GM03348 (cell line): ENCODE measurements around the gene JPH2.
"Not testable (repeated sequence)": the region's sequence is repeated elsewhere in the genome, so short reads cannot be mapped to it uniquely, and the experiment has no call there.

ENCODE experiments used
- DNase-seq: peaks from one replicate; pipeline ENCODE4 v3.0.0; 2012; ENCODE audit warnings: low spot score

The JPH2 gene

DNA sequence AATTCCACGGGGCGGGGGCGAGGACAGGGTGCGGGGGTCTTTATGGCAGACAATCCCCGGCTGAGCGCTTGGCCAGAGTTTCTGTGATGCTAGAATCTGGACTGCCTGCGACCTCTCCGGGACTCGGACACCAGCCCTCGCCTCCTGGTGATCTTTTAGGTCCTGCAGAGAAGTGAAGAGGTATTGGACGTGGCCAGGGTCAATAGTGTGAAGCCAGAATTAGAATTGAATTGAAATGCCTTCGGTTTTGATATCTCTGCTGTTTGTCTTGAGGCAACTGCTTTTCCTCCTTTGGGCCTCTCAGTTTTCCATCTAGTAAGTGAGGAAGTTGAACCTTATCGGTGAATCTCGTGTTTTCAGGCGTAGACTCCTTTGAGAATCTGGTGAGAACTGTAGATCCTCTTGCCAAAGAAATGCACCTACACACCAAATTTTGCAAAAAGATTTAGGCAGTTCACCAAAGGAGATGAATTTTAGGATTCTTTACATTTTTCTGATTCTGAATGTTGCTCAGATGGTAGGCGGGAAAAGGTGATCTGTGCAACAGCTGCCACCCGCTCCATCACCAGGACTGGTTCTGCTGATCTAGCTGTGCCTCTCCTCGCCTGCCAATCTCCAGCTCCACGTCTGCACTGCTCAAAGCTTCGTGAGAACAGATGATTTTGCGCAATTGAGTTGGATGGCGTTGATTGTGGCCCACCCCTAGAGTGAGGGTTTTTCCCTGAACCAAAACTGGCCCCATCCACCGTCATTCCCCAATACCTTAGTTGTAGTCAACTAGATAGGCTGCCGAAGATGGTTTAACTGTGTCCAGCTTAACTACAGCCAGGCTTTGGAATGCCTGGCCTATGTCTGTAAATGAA lies 24.4 kb upstream of the JPH2 start:
- peak; percentile 46 for DNase-seq

DNA sequence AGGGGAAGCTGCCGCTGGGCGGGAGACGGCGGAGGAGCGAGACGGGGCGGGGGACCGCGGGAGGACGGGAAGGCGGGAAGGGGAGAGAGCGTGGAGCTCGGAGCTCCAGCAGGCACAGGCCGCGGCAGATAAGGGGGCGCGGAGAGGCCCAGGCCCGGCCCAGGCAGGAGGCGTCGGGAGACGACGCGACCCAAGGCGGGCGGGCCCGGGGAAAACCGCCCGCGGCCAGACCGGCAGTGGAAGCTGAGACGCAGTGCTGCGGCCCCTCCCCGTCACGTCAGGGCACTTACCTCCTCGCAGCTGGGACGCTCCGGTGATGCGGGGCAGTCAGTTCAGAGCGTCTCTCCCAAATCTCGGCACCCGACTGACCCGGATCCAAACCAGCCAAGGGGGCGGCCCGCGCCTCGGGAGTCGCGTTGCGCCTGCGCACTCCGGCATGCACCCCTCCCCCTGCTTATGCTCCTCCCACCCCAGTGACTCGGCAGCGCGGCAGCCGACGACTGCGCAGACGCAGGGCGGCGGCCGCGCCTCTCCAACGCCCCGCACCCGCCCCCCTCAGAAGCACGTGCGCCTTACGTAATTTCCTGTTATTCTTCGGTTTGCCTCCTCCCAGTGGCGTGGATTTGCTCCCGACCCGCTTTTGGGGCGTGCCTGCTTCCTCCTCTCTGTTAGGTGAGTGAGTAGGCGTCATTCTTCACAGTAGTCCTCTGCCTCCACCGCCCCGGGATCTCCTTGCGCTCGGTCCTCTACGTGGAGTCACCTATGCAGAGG lies 23.6 kb upstream of the JPH2 start, which contains the start of gene OSER1:
Gene OSER1, minus strand, starts transcription at position 366 of the 771 bp plus-strand sequence. CDS start 3,814 bp downstream, outside the sequence.
- DNase-seq = peak; percentile 100

GRCh38 chr20:44209686-44210405 lies 22.9 kb upstream of the JPH2 start:
- DNase-seq = peak; percentile 17

DNA sequence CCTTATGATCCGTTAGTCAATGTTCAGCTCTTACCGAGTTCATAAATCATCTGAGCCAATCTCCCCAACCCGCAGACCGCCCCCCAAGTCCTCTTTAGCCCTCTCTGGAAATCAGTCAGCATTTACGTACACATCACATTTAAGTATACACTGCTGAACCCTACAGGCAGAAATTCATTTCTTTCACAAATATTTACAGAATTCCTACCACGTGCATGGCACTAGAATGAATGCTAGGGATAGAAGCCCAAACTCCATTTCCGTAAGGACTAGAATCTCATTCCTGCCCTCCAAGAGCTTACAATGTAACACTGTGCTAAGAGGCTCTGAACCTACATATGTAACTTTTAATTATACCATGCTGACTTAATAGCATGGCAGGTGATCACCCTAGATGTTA lies 21.8 kb upstream of the JPH2 start:
- no peak for DNase-seq

- DNase-seq = no peak
Observed at GRCh38 chr20:44208165-44208564, 21.2 kb upstream of the JPH2 start.

DNA sequence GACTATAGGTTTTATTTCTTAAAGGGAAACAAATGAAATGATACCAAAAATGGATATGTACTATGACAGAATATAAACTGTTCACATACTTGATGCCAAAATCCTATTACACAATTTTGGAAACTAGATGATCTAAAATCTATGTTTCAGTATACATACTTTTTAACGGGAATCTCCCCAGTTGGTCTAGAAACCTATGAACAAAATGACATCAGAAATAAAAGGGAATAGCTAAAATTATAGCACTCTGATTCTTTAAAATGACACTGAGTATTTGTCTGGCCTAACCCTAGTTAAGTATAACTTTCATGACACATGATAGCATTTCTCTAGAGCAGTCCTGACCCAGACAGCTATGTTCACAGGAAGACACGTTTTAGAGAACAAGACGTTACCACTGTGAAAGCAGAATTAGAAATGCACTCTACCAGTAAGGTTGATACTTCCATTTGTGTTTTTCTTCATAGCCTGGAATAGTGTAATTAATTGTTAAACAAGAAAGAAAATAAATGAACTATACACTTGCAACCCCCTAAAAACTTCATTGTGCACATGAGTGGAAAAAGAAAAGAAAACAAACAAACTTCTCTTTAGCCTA lies 20.2 kb upstream of the JPH2 start:
- DNase-seq = no peak

GRCh38 chr20:44206132-44206531 lies 19.1 kb upstream of the JPH2 start:
- no peak for DNase-seq

DNA sequence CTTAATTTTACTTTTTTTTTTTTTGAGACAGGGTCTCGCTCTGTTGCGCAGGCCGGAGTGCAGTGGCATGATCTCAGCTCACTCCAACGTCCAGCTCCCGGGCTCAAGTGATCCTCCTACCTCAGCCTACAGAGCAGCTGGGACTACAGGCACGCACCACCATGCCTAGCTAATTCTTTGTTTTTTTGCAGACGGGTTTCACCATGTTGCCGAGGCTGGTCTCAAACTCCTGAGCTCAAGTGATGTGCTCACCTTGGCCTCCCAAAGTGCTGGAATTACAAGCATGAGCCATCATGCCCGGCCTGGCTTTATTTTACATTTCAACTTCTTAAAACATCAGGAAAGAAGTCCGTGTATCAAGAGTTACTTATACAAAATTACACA lies 17.8 kb upstream of the JPH2 start:
- no peak for DNase-seq

GRCh38 chr20:44204156-44204831 lies 17.3 kb upstream of the JPH2 start:
- peak; percentile 82 for DNase-seq

GRCh38 chr20:44203161-44203560 lies 16.2 kb upstream of the JPH2 start:
- DNase-seq = peak; percentile 15

- DNase-seq = no peak
Observed at GRCh38 chr20:44200983-44201382, 14.0 kb upstream of the JPH2 start.

GRCh38 chr20:44200371-44200770 lies 13.4 kb upstream of the JPH2 start:
- DNase-seq = no peak

DNA sequence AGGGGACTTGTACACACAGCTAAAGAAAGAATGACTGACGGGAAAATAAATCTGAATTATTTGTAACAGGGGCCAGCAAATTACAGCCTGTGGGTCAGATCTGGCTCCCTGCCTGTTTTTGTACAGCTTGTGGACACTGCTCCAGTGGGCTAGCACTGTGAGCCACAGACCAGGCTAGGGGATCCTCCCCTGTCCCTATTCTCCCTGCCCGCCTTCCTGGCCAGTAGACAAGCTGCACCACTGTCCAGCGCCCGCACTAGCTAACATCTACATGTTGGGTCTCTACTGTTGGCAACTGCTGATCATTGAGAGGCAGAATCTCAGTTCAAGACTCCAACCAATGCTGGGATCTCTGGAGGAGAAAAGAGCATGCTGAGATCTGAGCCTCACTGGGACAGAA lies 12.9 kb upstream of the JPH2 start:
- DNase-seq = no peak

DNA sequence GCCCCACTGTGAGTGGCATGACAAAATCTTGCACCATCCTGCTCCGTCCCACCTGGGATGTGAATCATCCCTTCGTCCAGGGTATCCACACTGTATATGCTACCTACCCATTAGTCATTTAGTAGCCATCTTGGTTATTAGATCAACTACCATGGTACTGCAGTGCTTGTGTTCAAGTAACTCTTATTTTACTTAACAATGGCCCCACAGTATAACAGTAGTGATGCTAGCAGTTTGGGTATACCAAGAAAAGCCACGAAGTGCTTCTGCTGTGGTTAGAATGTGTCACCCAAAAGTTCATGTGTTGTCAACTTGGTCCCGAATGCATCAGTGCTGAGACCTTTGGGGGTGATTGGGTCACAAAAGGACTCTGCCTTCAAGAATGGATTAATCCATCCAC lies 11.9 kb upstream of the JPH2 start:
- no peak for DNase-seq

- no peak for DNase-seq
Observed at GRCh38 chr20:44196271-44196670, 9.3 kb upstream of the JPH2 start.

DNA sequence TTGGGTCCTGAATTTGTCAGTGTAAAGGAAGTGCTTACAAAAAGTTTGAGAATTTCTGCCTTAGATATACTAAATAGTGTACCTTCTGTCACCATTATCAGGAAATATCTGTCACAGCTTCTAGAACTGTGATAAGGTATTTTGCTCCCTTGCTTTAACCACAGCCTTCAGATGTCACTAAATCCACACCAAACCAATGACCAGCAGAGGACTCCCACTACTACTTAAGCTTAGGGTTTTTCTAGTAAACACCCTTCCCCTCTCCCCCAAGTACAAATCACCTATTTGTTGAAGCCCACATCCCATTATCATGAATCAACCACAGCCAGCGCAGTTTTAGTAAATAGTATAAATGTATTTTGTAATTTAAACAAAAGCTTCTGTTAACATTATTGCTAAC lies 8.6 kb upstream of the JPH2 start:
- DNase-seq = no peak

GRCh38 chr20:44193801-44194200 lies 6.8 kb upstream of the JPH2 start:
- no peak for DNase-seq

GRCh38 chr20:44191640-44192039 lies 4.7 kb upstream of the JPH2 start:
- DNase-seq = not testable (repeated sequence)

GRCh38 chr20:44190197-44190852 lies 3.3 kb upstream of the JPH2 start:
- peak; percentile 67 for DNase-seq

DNA sequence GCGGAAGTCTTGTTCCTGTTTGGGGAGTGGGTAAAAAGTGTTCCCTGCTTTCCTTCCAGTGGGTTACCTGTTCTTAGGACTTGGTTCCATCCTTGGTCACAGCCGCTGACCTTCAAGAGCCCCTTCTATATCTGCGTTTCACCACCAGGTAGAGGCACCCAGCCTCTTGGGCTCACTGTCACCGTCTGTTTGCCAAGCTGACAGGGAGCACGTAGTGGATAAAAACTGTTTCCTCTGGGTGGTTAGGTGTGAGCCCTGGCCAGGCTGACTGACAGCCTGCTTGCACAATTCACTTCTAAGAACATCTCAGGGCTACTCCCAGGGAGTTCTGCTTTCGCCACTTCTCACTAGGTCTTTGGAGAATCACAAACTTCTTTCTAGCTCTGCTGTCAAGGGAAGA lies 1.8 kb upstream of the JPH2 start:
- no peak for DNase-seq
